RWPE1 (cell line): ENCODE results near the gene ASGR1.

Experiments
- CTCF ChIA-PET: fragments of 350-600 bp; sonication (Branson Sonifier 250); formaldehyde crosslinking; extraction: SDS; loops from one replicate; lab custom pipeline; 2021; lab: Yijun Ruan, JAX
- POLR2A ChIA-PET: fragments of 400-600 bp; formaldehyde crosslinking; extraction: SDS; loops from one replicate; lab custom pipeline; 2020; ENCODE audit warnings: antibody characterized with exemption; ENCODE audit not compliant: low non-redundant PET; lab: Yijun Ruan, JAX
- DNase-seq: peaks from one replicate; pipeline ENCODE4 v3.0.0; 2012; ENCODE audit warnings: low spot score
- H3K27ac ChIP-seq: fragments of 450-650 bp; 2 replicates; pipeline ENCODE4 v1.5.1; 2017
- TF ChIP-seq, protein P1 (sequence below): fragments of 450-650 bp; conservative IDR thresholded peaks from 2 replicates; pipeline ENCODE4 v1.5.1; 2017; ENCODE audit warnings: low read depth, mild to moderate bottlenecking

The ASGR1 gene

DNA sequence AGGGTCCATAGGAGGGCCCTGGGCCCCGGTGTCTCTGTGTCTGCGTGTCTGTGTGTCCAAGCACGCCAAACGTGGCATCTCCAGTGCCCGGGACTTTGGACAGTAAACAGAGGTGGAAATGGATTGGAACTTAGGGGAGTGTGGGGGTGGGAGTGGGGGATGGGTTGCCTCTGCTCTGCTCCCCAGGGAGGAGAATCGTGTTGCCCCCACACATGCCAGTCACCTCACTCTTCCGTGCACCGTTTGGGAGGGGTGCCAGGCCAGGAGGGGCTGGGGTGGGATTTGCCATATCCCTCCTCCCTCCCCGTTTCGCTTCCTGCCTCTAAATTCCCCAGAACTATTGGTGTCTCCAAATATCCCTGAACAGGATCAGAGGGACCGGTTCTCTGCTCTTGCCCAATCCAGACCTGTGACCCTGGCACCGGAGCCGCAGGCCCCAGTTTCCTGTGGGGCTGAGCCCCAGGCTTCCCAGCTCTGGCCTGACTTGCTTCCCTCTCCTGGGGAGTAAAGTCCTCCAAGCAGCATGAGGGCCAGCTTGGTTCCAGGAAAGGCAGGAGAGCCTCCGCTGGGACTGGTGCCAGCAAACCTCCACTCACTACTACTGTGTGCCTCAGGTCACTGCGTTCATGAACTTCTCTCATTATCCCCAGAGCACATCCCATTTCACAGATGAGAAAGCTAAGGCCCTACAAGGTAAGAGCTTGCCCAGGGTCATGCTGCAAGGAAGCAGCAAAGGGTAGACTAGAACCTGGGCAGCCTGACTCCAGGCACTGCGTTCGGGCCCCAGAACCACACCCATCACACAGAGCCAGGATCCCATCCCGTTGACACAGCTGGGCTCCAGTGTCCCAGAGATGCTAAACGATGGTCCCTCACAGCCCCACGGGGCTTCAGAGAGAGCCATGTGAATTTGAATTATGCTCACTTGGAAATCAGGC, at the start of gene ASGR1:
TSS of gene ASGR1 (minus strand) at position 54 of the 938 bp plus-strand sequence. CDS start 807 bp downstream, outside the sequence.
- POLR2A ChIA-PET: no interaction called here
- CTCF ChIA-PET: no interaction called here
- no peak for DNase-seq
- TF ChIP-seq, protein P1, sequence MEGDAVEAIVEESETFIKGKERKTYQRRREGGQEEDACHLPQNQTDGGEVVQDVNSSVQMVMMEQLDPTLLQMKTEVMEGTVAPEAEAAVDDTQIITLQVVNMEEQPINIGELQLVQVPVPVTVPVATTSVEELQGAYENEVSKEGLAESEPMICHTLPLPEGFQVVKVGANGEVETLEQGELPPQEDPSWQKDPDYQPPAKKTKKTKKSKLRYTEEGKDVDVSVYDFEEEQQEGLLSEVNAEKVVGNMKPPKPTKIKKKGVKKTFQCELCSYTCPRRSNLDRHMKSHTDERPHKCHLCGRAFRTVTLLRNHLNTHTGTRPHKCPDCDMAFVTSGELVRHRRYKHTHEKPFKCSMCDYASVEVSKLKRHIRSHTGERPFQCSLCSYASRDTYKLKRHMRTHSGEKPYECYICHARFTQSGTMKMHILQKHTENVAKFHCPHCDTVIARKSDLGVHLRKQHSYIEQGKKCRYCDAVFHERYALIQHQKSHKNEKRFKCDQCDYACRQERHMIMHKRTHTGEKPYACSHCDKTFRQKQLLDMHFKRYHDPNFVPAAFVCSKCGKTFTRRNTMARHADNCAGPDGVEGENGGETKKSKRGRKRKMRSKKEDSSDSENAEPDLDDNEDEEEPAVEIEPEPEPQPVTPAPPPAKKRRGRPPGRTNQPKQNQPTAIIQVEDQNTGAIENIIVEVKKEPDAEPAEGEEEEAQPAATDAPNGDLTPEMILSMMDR: no peak
- no peak within 1 kb of the TSS for H3K27ac ChIP-seq

GRCh38 chr17:7228920-7229319, 49.8 kb upstream of the ASGR1 start:
- peak overlapping the region; percentile 99 for H3K27ac ChIP-seq
- TF ChIP-seq, protein P1: no peak
- ChIA-PET CTCF (no interaction called here), POLR2A (no interaction called here)
- DNase-seq: no peak

DNA sequence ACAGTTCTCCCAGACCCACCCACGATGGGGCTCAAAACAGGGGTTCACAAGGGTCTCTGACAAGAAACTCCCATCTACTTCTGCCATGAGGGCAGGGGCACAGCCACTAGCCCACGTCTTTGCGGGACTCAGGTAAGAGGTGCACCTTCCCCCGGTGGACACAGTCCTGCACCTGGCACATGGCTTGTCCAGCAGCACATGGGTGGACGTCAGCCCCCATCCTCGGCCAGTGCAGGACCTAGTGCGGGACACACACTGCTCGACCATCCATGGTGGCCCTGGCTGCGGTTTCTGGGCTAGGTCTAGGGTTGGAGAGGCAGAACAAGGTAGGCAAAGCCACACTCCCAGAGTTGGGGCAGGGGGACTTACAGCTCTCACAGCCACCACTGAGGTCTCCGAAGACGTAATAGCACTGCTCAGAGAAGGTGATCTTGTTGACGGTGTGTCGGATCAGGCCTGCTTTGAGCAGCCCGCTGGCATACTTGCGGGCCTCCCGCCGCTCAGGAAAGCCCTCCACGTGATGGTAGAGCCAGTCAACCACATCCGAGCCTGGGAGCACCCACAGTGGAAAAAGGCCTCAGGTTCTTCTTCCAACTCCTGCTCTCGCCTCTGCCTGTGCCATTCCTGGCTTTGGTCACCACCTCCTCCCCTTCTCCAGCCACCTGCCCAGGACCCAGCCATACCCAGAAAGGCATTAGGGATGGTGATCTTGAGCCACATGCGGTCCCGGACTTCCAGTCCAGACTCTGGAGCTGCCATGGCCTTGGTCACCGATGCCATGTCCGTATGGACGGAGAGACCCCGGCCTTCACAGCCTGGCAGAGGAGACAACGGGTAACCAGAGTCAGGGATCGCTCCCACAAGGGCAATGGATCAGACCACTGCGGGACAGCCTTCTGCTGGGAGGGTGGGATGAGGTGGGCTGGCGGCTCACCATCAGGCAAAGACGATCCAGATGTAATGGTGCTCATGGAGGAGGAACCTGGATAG, 47.8 kb upstream of the ASGR1 start:
- peak overlapping the region; percentile 99 for H3K27ac ChIP-seq
- ChIA-PET POLR2A (no interaction called here), CTCF (no interaction called here)
- no peak for DNase-seq
- TF ChIP-seq, protein P1: no peak

DNA sequence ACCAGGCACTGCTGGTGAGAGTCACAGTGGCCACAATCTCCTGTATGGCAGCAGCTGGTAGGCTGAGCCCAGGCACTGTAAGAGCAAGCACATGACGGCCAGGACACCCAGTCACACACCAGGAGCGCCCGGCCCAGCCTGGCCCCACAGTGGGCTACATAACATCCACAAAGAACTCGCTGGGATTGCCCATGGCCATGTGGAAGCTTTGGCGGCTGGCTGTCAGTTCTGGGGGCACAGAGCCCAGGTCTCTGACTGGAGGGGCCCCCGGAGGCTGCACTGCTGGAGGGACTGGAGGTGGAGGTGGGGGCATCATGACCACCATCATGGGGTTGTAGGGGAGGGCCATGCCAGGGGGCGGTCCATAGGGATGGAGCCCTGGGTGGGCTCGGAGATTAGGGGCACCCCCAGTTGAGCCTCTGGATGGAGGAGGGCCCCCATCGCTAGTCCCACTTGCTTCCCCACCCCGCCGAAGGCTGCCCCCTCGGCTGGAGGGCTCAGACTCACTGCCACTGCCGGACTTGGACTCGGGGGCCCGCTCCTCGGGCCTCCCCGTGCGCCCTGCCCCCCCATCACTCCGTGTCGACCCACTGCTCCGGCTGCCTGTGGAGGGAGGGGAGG, 46.7 kb upstream of the ASGR1 start:
- H3K27ac ChIP-seq: peak overlapping the region; percentile 99
- TF ChIP-seq, protein P1: no peak
- POLR2A ChIA-PET: no interaction called here
- CTCF ChIA-PET: no interaction called here
- no peak for DNase-seq

DNA sequence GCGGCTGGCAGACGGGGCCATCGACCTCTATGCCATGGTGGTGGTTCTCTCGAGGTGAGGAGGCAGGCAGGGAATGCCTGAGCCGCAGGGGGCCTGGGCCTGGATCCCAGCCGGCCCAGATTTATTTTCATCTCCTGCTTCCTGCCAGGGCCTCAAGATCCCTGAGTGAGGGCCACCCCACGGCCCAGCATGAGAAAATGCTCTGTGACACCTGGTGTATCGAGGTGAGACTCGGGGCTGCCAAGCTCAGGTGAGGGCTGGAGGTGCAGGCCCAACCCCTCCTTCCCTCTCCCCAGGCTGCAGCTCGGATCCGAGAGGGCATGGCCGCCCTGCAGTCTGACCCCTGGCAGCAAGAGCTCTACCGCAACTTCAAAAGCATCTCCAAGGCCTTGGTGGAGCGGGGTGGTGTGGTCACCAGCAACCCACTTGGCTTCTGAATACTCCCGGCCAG, 45.5 kb upstream of the ASGR1 start:
- TF ChIP-seq, protein P1: no peak
- H3K27ac ChIP-seq: peak overlapping the region; percentile 99
- ChIA-PET CTCF (interaction anchor here (0.6 kb wide), 2 partner anchors 8 to 60 kb away, joined by 3 to 4 read pairs; no protein-coding TSS in a partner anchor), POLR2A (no interaction called here)
- DNase-seq: no peak
